Measurements from ENCODE around the gene UTP3.

UTP3 gene

DNA sequence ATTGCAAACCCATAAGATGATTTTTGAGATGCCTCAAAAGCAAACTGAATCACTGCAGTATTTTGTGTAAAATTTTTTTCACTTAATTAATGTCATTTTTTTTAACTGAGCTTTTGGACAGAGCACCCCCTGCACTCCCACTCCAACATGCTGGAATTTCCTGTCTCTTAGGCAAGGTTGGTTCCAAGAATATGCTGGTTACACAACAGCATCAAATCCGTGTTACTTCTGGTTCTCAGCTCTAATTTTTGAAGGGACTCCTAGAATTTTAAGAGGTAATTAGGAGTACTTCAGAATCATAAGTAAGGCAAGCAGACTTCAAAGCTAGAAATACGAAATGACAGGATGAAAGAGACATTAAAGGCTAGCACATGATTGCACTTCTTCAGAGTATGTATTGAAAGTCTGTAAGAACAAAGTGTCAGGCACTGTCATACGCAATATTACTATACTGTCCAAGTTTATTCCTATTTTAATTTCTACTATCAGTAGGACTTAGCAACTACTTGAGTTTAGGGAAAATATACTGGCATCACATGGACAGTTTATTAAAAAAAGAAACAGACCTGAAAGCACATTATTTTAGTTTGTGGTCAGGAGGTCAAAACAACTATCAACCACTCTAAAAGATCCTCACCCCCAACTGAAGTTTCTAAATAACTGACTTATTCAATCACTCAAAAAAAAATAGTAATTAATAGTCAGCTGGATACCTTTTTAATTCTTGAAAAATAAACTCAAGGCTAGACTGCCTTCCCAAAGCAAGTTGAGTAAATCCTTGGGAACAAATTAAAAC is 20.4 kb upstream of the UTP3 start:
- no peaks in the 10 kb centered on the region for H3K9me2 ChIP-seq (replicated peaks; ENCODE audit: insufficient read depth, low read length)
- H3K4me1 ChIP-seq (ENCODE audit: low read length): peaks cover 45% of the 10 kb centered on the region
- no peaks in the 10 kb centered on the region for H4K20me1 ChIP-seq (ENCODE audit: insufficient read depth, low read length)
- peaks cover 52% of the 10 kb centered on the region for H3K79me2 ChIP-seq (ENCODE audit: low read length)
- H3K9ac ChIP-seq (ENCODE audit: low read length): peak overlapping the region; percentile 49
- TF ChIP-seq, protein P1, sequence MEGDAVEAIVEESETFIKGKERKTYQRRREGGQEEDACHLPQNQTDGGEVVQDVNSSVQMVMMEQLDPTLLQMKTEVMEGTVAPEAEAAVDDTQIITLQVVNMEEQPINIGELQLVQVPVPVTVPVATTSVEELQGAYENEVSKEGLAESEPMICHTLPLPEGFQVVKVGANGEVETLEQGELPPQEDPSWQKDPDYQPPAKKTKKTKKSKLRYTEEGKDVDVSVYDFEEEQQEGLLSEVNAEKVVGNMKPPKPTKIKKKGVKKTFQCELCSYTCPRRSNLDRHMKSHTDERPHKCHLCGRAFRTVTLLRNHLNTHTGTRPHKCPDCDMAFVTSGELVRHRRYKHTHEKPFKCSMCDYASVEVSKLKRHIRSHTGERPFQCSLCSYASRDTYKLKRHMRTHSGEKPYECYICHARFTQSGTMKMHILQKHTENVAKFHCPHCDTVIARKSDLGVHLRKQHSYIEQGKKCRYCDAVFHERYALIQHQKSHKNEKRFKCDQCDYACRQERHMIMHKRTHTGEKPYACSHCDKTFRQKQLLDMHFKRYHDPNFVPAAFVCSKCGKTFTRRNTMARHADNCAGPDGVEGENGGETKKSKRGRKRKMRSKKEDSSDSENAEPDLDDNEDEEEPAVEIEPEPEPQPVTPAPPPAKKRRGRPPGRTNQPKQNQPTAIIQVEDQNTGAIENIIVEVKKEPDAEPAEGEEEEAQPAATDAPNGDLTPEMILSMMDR (IDR thresholded peaks at IDR 0.05; ENCODE audit: low read length): no peak
- TF ChIP-seq EZH2phosphoT487 (IDR thresholded peaks at IDR 0.05; ENCODE audit: low read length) (no peak), EZH2 (optimal IDR thresholded peaks at IDR 0.05; ENCODE audit: low read depth, low read length) (no peak)
- H3K36me3 ChIP-seq (replicated peaks; ENCODE audit: insufficient read depth, low read length): peaks cover 15% of the 10 kb centered on the region
- peak overlapping the region; percentile 7 for H3K4me3 ChIP-seq (ENCODE audit: low read length)
- DNase-seq: peak; percentile 70
- no peaks in the 10 kb centered on the region for H3K9me3 ChIP-seq (replicated peaks; ENCODE audit: insufficient read depth, low read length)
- H3K4me2 ChIP-seq (ENCODE audit: low read depth, low read length): peak overlapping the region; percentile 65
- no peak overlapping the region for H2AFZ ChIP-seq (ENCODE audit: low read length)
- H3F3A ChIP-seq (ENCODE audit: insufficient read depth, low read length): peaks cover 48% of the 10 kb centered on the region
- H3K27ac ChIP-seq (ENCODE audit: low read length): peak overlapping the region; percentile 77
- H3K27me3 ChIP-seq (replicated peaks; ENCODE audit: insufficient read depth, low read length): no peaks in the 10 kb centered on the region

DNA sequence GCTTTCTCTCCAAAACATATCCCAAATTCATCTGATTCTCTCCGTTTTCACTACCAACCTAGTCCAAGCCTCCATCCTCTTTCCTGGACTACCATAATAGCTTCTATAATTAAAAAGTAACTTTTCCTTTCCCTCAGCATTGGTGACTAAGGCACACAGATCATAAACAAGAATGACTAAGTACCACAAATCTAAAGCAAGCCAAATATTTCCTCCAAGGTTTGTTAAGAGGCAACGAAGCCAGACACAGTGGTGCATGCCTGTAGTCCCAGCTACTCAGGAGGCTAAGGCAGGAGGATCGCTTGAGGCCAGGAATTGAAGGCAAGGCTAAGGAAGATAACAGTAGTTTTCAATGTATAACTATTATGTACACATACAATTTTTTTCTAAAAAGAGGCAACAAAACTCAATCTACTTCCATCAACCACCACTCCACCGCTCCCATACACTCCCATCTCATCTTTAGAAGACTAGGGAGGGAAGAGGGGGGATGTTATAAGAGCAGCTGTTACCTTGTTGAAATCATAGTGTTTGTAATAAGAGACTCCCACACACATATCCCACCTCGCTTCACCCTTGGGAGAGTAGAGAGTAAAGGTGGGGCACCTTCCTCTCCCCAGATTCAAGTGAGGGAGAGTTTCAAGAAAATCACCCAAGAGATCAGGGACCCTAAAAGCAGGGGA is 17.9 kb upstream of the UTP3 start:
- Histone ChIP-seq H3K4me2 (ENCODE audit: low read depth, low read length) (no peak overlapping the region), H4K20me1 (ENCODE audit: insufficient read depth, low read length) (no peaks in the 10 kb centered on the region), H3K9me2 (replicated peaks; ENCODE audit: insufficient read depth, low read length) (no peaks in the 10 kb centered on the region), H3K79me2 (ENCODE audit: low read length) (peaks cover 27% of the 10 kb centered on the region), H3K4me1 (ENCODE audit: low read length) (peaks cover 45% of the 10 kb centered on the region), H3F3A (ENCODE audit: insufficient read depth, low read length) (peaks cover 28% of the 10 kb centered on the region), H3K27me3 (replicated peaks; ENCODE audit: insufficient read depth, low read length) (no peaks in the 10 kb centered on the region), H3K9ac (ENCODE audit: low read length) (no peak overlapping the region), H3K36me3 (replicated peaks; ENCODE audit: insufficient read depth, low read length) (no peaks in the 10 kb centered on the region), H3K4me3 (ENCODE audit: low read length) (no peak overlapping the region), H3K9me3 (replicated peaks; ENCODE audit: insufficient read depth, low read length) (no peaks in the 10 kb centered on the region), H2AFZ (ENCODE audit: low read length) (no peak overlapping the region), H3K27ac (ENCODE audit: low read length) (no peak overlapping the region)
- TF ChIP-seq EZH2 (optimal IDR thresholded peaks at IDR 0.05; ENCODE audit: low read depth, low read length) (no peak), EZH2phosphoT487 (IDR thresholded peaks at IDR 0.05; ENCODE audit: low read length) (no peak)
- TF ChIP-seq, protein P1 (IDR thresholded peaks at IDR 0.05; ENCODE audit: low read length): no peak
- DNase-seq: no peak

DNA sequence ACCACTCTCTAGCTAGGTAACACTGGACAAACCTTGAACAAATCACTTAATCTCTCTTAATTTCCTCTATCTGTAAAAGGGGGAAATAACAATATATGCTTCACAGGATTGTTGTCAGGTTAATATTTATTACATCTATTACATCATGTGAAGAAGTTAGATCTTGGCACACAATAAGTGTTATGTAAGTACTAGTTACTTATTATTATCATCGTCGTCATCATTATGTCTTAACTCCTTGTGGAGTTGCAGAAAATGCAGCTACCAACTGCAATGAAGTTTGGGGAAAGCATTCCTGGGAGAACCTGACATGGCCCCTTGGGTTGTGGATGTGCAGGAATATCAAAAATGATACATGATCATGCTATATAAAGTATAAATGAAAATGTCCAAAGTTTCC is 17.2 kb upstream of the UTP3 start:
- Histone ChIP-seq H3K27me3 (replicated peaks; ENCODE audit: insufficient read depth, low read length) (no peaks in the 10 kb centered on the region), H3K4me1 (ENCODE audit: low read length) (peaks cover 45% of the 10 kb centered on the region), H3K9ac (ENCODE audit: low read length) (no peak overlapping the region), H3K4me3 (ENCODE audit: low read length) (no peak overlapping the region), H2AFZ (ENCODE audit: low read length) (no peak overlapping the region), H3K4me2 (ENCODE audit: low read depth, low read length) (no peak overlapping the region), H3F3A (ENCODE audit: insufficient read depth, low read length) (peaks cover 22% of the 10 kb centered on the region), H3K79me2 (ENCODE audit: low read length) (peaks cover 20% of the 10 kb centered on the region), H4K20me1 (ENCODE audit: insufficient read depth, low read length) (no peaks in the 10 kb centered on the region), H3K27ac (ENCODE audit: low read length) (no peak overlapping the region), H3K9me2 (replicated peaks; ENCODE audit: insufficient read depth, low read length) (no peaks in the 10 kb centered on the region), H3K9me3 (replicated peaks; ENCODE audit: insufficient read depth, low read length) (no peaks in the 10 kb centered on the region), H3K36me3 (replicated peaks; ENCODE audit: insufficient read depth, low read length) (no peaks in the 10 kb centered on the region)
- no peak for TF ChIP-seq EZH2phosphoT487 (IDR thresholded peaks at IDR 0.05; ENCODE audit: low read length)
- no peak for TF ChIP-seq EZH2 (optimal IDR thresholded peaks at IDR 0.05; ENCODE audit: low read depth, low read length)
- TF ChIP-seq, protein P1 (IDR thresholded peaks at IDR 0.05; ENCODE audit: low read length): no peak
- DNase-seq: no peak

Data from MM.1S (cell line).